Measurements from ENCODE around the gene LMX1A.

The LMX1A gene

DNA sequence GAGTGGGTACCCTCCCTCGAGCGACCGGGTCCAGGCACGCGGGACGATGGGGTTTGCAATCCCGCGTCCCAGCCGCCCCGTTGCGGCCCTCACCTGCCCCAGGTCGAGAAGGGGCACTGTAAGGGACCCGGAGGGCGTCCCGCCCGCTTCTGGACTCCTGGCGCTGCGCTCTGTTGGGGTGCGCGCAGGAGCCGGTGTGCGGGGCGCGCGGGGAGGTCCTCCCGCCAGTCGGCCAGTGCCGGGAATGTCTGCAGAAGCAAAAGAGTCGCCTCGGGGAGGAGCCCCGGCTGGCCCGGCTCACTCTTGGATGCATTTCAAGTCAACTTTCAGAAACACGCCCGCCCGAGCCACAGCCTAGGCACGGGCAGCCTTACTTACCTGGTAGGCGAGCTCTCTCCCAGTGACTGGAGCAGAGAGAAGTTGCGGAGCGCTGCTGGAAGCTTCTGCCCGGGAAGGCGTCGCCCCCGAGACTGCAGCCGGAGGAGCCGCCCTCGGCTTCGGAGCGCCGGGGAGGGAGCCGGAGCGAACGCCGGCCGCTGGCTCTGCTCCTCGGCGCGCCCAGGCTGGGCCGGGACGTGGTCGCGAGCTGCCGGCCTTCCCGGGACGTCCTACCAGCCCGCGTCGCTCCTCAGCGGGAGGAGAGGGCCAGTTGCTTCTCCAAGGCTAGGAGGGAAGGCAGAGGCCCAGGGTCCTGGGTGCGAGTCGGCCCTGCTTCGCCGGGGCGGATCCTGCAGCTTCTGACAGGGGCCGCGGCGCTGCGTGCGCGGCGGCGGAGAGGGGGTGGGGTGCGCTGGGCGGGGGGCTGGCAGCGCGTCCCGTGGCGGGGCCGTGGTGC is at the start of gene LMX1A:
Gene LMX1A, minus strand, starts transcription at position 739 of the 835 bp plus-strand sequence. CDS start 1,156 bp downstream, outside the sequence.
- no peak for FAIRE-seq
- no peak for DNase-seq (ENCODE audit: low spot score)

DNA sequence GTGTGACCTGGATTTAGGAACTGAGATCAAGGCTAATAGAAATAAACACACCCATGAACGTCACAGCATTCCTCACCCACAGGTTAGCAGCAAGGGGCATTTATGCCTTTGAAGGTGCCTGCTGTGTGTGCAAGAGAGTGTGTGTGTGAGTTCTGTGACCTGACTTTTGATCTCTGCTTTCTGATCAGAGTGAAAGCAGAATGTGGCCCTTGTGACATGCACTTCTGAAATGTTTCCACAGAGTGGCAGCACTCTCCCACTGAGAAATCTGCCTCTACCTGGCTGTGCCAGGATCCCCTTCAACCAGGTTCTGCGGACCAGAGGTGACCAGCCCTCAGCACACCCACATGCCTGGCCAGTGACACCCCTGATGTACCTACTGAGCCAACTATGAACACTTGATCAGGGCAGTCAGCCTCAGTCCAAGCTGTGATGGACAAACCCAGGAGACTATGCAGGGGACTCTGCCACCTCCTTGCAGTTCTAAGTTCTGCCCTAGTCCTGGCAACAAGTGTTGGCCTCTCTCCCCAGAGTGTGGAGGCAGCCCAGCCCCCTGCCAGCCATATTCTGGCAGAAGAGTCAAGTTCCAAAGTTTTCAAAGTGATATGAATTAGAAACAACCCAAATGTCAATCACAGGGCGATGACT is 47.4 kb upstream of the LMX1A start:
- DNase-seq (ENCODE audit: low spot score) (peak; percentile 14), FAIRE-seq (no peak)

DNA sequence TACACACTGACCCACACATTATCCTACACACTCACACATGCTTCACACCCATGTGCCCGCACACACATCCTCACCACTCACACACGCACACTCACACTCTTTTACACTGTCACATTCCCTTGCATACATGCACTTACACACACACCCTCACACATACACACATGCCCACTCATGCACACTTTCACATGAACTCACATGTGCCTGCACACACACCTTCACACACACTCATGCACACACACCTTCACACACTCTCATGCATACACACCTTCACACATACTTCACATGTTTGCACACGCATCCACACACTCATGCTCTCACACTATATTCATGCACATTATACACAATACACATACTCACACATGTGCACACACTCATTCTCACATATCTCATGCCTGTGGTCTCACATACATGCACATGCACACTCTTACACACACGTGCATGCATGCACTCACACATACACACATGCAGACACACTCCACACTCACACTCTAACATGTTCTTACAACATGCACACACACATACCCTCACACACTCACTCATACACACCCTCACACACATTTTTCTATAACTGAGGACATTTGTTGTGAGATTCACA is 46.1 kb upstream of the LMX1A start:
- DNase-seq (ENCODE audit: low spot score) = no peak
- FAIRE-seq = no peak

DNA sequence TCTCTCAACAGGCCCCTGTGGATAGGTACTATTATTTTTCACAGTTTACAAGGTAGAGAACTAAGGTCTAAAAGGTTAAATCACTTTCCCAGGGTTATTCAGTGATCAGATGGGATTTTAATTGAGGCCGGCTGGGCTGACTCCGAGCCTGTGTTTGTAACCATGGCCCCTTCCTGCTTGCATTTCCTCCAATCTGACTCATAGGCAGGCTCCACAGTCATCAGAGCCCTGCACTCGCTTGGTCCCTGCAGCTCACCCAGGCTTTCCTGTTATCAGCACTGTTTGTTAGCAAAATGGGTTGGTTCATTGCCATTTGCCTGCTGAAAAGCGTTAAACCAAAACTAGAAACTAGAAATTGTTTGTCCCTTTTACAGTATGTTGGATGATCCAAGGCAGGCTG is 41.4 kb upstream of the LMX1A start:
- peak; percentile 33 for DNase-seq (ENCODE audit: low spot score)
- no peak for FAIRE-seq

DNA sequence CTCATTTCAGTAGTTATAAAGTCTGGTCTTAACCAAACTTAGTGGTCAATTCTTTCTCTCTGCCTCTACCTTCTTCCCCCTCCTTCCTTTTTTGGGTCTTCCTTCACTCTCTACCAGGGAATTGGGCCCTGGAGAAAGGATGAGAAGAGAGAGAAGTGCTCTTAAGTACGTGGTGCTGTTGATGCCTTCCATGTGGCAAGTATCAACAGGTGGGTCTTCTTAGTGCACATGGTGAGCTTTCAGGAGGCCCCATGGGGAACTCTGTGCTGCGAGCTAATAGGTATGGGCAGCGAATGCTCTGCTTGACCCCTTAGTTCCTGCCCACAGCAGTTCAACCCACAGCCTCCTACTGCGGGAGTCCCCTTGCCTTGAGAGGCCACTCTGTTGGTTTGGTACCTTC is 39.4 kb upstream of the LMX1A start:
- no peak for FAIRE-seq
- DNase-seq (ENCODE audit: low spot score) = no peak

DNA sequence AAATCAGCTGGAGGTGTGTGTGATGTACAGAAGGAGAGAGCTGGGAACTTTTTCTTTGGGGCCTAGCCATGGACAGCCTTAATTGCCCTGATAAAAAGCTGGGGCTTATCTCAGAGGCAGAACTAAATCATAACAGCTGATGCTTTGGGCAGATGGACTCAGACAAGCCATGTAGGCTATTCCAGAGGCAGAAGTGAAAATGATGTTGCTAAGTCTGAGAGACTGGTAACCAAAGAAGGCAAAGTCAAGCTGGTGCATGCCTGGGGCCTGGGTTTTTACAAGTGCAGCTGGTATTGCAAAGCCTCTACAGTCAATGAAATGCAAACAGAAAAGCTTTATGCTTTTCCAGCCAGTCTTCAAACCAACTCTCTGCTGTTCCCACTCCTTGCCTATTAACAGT is 39.0 kb upstream of the LMX1A start:
- DNase-seq (ENCODE audit: low spot score) (no peak), FAIRE-seq (no peak)

DNA sequence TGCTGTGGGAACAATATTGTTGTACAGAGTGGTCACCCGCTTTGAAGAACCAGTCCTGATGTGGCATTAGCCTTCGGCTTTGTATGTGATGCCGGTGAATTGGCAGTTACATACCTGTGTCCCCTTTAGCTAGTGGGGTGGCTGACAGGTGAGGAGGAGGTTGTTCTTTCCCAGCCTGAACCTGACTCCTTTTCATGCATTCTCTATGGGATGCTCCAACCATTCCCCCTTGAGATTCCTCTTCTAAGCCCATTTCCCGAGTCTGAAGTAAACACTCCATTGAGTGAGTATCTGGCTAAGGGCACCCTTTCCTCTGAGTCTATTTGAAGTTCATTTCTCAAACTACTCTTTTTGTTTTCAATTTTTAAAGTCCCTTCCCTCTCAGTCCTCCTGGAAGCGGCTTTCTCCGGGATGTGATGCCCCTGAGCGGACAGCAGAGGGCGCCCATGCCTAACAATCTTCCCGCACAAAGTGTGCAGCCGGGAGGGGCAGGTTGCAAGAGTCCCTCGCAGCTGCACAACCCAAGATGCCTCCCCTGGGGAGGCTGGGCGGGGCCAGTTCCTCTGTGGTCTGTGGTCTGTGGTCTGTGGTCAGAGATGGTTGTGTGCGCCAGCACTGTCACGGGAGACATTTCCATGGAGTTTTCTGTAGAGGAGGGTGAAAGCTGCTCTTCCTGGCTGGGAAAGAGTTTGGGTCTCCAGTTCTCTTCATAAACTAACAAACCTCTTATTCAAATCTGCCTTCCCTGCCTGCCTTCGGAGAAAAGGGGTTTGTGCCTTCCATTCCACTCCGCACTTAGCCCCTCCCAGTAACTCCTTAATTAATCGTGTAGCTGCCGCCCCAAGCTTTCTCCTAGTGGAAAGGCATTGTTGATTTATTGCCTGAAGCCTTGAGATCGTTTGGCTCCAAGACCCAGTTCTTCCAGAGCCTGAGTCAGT is 36.4 kb upstream of the LMX1A start:
- FAIRE-seq (peak; percentile 93), DNase-seq (ENCODE audit: low spot score) (peak; percentile 88)

DNA sequence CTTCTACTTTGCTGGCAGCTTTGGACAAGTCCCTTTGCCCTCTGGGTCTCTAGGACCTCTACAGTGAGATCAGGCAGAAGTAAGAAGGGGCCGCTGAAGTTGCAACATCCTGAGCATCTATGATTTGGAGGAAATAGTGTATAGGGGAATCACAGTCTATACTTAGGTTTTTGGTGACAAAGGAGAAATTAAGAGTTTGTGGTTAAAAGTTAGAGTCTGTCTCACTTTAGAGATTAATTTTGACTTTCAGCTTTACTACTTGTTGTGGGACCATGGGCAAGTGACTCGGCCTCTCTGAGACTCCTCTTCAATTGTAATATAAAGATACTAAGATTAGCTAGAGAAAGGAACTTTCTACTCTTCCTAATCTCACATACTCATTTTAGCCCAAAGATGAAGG is 33.1 kb upstream of the LMX1A start:
- FAIRE-seq (no peak), DNase-seq (ENCODE audit: low spot score) (no peak)

DNA sequence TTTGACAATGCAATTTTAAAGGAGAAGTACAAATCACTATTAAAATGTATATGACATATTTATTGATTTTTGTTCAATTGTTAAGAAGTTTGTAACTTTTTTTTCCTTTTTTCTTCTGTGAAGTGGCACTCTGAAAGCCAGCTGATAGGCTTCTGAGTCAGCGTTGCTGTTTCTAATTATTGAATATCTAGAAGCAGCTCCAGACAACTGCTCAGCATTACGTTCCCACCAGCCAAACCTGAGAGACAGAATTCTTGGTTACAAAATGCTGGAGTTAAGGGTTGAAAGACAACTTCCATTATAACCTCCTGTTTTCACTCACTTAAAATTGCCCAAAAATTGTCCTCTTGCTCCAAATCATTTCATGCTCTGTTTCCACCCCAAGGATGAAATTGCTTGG is 31.4 kb upstream of the LMX1A start:
- no peak for FAIRE-seq

DNA sequence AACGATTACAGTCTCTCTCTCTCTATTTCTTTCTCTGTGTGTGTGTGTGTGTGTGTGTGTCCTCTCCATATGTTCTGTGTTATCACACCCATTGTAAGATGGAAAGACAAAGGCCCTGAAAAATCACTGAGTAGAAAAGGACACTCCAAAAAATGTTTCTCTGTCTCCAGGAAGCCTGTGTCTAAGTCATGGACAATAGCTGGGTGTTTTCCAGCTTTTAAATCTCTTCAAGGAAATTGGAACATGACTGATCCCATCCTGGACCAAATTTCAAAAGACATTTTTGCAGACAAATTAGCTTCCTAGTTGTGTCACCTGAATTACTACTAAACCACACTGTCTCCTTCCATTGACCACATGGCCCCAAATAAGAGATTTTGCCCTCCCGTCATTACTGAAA is 31.0 kb upstream of the LMX1A start:
- FAIRE-seq = no peak

More for the DNA sequence above, 31.4 kb upstream of the LMX1A start:
- DNase-seq (ENCODE audit: low spot score) = no peak

DNA sequence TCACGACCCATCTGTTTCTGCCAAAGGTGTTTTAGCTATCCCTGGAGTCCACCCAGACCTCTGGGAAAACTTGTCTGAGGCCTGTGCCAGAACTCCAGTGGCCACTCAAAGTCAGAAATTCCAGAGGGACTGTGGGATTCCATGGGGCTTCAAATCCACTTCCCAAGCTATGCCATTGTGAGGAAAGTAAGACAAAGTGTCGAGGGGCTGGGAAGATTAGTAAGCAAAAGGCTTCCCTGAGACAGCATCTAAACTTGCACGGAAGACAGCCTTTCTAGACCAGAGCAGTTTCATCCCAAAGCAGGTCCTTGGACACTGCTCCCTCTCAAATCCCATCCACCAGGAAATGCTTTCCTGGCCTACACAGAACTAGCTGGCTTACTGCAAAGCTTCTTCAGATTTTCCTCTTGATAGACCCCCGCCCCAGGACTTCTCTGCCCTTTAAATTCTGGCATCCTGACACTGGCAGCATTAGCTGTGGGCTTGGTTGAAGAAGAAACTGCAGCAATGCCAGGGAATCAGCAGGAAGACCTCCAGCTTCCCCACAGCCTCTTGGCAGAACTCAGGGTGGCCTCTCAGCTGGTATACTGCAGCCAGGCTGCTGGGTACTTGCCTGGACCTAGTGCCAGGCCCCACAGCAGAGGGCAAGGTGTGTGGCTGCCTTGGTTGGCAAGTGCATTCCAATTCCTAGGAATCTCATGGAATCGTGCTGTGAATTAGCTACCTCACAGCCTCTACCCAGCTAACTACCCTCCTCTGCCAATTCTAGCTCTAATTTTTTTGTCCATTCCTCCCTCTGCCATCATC is 27.3 kb upstream of the LMX1A start:
- DNase-seq (ENCODE audit: low spot score) = no peak
- FAIRE-seq = no peak

More for the DNA sequence above, 31.0 kb upstream of the LMX1A start:
- no peak for DNase-seq (ENCODE audit: low spot score)

DNA sequence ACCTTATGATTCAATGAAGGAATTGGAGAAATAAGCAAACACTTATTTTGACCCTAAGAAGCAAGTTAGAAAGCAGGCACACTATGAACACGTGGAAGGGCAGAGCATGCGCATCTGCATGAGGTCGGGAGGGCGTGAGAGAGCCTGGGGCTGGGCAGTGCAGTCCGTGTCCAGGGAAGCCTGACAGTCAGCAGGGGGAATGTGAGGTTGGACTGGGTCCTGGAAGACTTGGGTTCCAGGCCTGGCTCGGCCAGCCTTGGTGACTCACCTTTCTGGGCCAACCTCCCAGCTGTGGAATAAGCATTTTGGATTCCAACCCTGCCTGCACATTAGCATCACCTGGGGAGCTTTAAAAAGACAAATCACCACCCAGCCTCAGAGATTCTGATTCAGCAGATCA is 26.6 kb upstream of the LMX1A start:
- FAIRE-seq = no peak
- no peak for DNase-seq (ENCODE audit: low spot score)

DNA sequence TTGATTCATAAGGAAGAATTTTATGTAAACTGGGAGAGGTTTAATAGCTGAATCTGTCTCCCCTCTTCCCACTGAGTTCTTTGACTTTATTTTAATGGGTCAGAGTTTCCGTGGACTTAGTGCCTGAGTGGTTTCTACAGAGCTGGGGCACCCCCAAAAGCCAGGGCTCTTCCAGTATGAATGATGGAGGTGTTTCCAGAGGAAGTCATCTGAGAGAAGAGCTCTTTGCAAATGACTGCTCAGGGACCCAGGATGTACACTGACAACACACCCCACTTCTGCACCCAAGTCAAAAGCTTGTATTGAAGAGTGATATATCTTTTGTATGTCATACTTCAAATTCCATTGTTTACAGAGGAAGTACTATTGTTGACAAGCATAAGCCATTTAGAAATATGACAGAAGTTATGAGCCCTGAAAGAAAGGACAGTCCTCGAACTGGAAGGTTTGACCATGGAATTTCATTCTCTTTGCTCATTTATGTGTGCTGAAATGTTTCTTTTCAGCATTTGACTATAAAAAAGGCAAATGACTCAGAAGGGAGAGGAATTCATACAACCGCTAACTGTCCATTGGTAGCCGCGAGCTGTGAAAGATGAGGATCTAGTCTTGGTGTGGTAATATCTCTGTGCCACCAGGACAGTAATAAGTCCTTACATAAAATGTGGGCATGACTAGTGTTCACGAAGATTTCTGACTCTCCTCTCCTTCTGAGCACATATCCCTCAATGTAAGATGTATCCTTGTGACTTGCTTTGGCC is 25.4 kb upstream of the LMX1A start:
- FAIRE-seq (no peak), DNase-seq (ENCODE audit: low spot score) (no peak)

DNA sequence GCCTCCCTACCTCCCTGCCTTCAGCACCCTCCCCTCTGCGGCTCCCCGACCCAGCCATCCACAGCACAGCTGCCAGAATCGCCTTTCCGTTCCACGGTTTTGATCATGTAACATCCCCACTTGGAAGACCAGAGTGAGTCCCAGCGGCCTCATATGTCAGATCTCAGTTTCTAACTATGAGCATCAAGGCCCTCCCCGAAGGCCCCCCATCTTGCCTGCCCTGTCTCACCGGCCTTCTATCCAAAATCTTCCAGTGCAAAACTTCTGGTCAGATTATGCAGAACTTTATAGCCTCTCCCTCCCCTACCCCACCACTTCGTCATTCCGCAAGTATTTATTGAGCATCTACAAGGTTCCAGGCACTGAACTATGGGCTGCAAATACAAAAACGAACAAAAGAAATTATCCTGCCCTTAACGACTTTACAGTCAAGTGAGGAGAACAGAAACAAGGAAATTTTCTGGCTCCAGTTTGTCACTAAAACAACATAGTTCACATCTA is 20.3 kb upstream of the LMX1A start:
- FAIRE-seq (no peak), DNase-seq (ENCODE audit: low spot score) (no peak)

DNA sequence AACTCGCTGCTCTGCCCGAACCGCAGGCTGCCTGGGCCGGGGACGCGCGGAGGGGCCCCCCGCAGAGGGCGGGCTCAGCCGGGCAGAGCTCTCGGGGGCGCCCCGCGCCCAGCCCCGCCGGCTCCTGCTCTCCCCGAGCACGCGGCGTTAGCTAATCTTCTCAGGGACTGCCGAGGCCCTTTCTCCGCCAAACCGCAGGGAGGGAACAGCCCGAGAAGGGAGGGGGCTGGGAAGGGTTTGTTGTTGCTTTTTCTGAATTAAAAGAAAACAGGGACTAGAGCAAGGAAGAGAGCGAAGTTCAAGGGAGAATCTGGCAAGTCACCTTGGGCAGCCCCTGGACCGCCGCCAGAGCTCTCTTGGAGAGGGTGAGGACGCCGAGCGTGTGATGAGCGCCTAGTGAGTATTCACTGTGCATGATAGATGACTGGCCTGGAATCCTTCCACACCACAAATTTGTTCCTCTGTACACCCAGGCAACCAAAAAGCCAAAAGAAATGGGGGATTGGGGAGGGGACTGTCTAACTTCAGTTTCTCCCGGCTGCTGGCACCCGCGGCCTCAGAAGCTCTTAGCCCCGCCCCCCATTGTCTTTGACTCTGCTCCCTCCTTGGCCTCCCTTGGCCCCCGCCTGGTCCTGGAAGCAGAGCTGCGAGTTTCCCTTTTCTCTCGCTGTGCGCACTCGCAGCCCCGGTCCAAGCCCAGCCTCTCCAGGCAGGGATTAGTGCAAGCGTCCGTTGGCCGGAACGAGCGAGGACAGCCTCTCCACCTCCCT is 19.7 kb upstream of the LMX1A start:
- DNase-seq (ENCODE audit: low spot score) = peak; percentile 64
- no peak for FAIRE-seq

DNA sequence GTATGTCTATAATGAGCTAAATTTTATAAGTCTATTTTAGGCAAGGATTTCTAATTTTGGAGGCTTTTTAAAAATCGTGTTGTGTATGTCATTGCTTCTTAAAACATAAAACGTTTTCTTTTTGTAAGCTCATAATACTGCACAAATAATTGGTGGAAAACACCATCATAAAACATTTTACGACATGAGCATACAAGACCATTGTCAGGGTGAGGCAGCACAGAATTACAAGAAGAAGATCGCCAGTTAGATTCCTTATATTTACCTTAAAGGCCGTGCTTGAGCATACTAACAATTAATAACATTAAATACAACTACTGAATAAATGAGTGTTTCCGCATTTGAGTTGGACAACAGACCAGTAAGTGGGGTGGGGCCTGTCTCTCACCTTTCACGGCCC is 19.1 kb upstream of the LMX1A start:
- FAIRE-seq (no peak), DNase-seq (ENCODE audit: low spot score) (no peak)

DNA sequence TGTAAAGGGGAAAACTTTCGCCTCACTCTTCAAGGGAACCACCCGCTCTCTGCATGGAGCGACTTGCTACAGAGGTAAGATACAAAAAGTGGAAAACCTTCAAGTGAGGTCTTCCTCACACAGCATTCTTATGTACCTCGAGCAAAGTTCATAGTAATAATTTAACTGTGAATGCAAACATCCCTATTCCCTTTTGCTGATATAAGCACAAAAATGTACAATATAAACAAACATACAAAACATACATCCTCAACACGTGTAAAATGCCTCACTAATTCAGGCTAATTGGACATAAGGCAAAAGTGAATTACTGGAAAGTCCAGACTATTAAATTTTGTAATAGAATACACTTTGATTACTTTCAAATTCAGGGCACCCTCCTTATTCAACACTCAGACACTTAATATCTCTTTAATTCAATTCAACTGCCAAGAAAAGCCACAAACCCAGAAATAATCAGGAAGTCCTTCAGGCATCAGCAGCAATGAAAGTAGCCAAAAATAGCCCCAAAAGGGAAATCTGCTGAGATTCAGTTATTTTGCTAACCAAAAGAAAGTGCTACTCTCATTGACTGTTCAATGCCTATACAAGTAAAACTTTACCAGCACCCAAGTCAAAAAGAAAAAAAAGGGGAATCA is 15.2 kb upstream of the LMX1A start:
- no peak for FAIRE-seq
- no peak for DNase-seq (ENCODE audit: low spot score)

DNA sequence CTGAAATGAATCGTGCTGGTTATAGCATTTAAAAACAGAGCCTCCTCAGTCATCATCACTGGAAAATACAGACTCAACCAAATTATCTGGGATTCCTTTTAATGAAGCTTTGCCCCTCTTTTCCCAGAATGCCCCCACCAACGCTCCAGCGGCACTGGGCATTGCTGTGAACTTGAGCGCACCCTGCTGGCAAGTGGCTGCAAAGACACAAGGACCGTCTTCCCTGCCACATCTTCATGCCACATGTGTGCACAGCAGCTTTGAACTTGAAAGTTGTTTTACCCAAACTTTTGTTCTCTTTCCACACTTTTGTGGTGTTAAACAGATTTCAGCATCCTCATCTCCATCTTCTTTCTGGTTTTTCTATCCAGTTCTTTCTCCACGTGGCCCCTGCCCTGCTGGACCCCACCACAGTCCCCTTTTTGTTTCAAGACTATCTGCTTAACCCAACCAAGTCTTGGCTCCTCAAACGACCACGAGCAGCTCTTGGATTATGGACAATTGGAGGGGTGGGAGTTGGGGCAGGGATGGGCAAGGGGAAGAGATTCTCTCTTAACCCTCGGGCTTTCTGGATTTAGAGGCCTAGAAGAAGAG is 12.8 kb upstream of the LMX1A start:
- FAIRE-seq (no peak), DNase-seq (ENCODE audit: low spot score) (peak; percentile 14)

Data from RCC 7860 (cell line).